Fibroblast of lung (primary cell): Measurements from ENCODE around the gene FGF2.

Source experiments
- EZH2 ChIP-seq: IDR thresholded peaks from 2 replicates; pipeline ENCODE4 v1.5.1; 2012; ENCODE audit warnings: low read length, control low read depth, mild to moderate bottlenecking; ENCODE audit errors: missing control alignments
- TF ChIP-seq, protein P1 (sequence below), 2 donors: IDR thresholded peaks in 1 of 2; conservative IDR thresholded peaks in 1 of 2; 1 replicate in 1 of 2; 2 replicates in 1 of 2; pipeline ENCODE4 v1.5.1; 2011 to 2012; ENCODE audit warnings: low read length in 2 of 2, control low read depth in 1 of 2, inconsistent platforms in 1 of 2, low read depth in 1 of 2, mild to moderate bottlenecking in 1 of 2

DNA sequence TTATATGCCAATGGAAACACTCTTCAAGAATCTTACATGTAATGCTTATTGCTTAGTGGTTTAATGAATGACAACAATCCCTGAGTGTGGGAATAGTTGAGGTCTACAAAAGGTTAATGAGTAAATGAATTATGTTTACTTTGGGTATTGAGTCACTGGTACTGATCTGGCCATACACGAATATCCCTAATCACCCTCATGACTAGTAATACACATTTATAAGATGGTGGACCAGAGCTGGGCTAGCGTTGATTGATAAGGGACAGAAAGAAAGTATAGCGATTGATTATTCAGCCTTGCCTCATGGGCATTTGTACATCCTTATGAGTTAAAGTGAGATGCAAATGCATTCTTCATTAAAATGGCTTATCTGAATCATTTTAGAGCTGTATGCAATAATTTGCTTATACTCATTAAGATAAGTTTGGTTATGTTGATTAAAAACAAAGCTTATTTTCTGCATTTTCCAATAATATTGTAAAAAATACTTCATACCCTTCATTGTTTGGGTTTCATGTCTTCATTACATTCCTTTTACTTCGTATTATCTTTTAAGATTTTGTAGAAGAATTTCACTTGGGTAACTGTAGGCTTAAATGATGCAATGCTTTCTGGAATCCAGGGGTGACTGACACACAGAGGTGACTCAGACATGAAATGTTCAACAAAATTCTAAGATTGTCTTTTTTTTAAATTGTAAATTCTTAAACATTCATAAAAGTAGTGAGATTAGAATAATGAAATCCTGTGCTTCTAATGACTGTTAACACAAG is 47.4 kb downstream of the FGF2 start:
- TF ChIP-seq EZH2 = no peak
- TF ChIP-seq, protein P1, sequence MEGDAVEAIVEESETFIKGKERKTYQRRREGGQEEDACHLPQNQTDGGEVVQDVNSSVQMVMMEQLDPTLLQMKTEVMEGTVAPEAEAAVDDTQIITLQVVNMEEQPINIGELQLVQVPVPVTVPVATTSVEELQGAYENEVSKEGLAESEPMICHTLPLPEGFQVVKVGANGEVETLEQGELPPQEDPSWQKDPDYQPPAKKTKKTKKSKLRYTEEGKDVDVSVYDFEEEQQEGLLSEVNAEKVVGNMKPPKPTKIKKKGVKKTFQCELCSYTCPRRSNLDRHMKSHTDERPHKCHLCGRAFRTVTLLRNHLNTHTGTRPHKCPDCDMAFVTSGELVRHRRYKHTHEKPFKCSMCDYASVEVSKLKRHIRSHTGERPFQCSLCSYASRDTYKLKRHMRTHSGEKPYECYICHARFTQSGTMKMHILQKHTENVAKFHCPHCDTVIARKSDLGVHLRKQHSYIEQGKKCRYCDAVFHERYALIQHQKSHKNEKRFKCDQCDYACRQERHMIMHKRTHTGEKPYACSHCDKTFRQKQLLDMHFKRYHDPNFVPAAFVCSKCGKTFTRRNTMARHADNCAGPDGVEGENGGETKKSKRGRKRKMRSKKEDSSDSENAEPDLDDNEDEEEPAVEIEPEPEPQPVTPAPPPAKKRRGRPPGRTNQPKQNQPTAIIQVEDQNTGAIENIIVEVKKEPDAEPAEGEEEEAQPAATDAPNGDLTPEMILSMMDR (conservative IDR thresholded peaks at IDR 0.05 in 1 of 2, IDR thresholded peaks at IDR 0.05 in 1 of 2; ENCODE audit: low read depth in 1 of 2, low read length in 2 of 2) = no peak
